Esophagus muscularis mucosa (tissue), 3 donors: ENCODE measurements around the gene CNTN5.

Experiments used
- CTCF ChIP-seq, 3 experiments: fragments of 200-600 bp in 2 of 3; fragments of 450-650 bp in 1 of 3; sonication (generic) in 2 of 3; IDR thresholded peaks; one replicate each; pipeline ENCODE4 v1.5.1; 2017 to 2019; ENCODE audit warnings: antibody characterized with exemption in 3 of 3, mild to moderate bottlenecking in 2 of 3, moderate library complexity in 1 of 3
- POLR2A ChIP-seq: fragments of 450-650 bp; IDR thresholded peaks from one replicate; pipeline ENCODE4 v1.6.1; 2017; ENCODE audit warnings: antibody characterized with exemption, moderate library complexity, mild to moderate bottlenecking, low read depth

- TF ChIP-seq CTCF (IDR thresholded peaks at IDR 0.05): no peak
- no peak for TF ChIP-seq POLR2A
These were observed 515.1 kb downstream of the CNTN5 start for GRCh38 chr11:99535819-99536218.
